NCI-H1694 treated with DMSO at 0.1 percent for 48 hours (cell line): ENCODE data around the gene CAMK4.
A peak's percentile ranks its signal among the peaks of the same experiment; 100 is the strongest.

Source experiments
- DNase-seq: peaks from one replicate; lab custom pipeline; 2025; lab: John Stamatoyannopoulos, UW

The CAMK4 gene

GRCh38 chr5:111422747-111423720 lies 198.8 kb downstream of the CAMK4 start:
- DNase-seq, result peak; percentile 87

GRCh38 chr5:111425205-111425604 lies 201.0 kb downstream of the CAMK4 start:
- DNase-seq, result no peak

- DNase-seq, result no peak
Measured at GRCh38 chr5:111427762-111428161, 203.6 kb downstream of the CAMK4 start.

- no peak for DNase-seq
Measured at GRCh38 chr5:111432883-111433536, 208.8 kb downstream of the CAMK4 start.

- DNase-seq, result no peak
Measured at GRCh38 chr5:111434800-111435199, 210.6 kb downstream of the CAMK4 start.

GRCh38 chr5:111439473-111440075 lies 215.4 kb downstream of the CAMK4 start:
- DNase-seq, result no peak

GRCh38 chr5:111447099-111447498 lies 222.9 kb downstream of the CAMK4 start:
- DNase-seq, result no peak

GRCh38 chr5:111447822-111448221 lies 223.6 kb downstream of the CAMK4 start:
- no peak for DNase-seq

GRCh38 chr5:111453295-111453694 lies 229.1 kb downstream of the CAMK4 start:
- DNase-seq, result no peak

GRCh38 chr5:111453747-111454146 lies 229.6 kb downstream of the CAMK4 start:
- peak; percentile 49 for DNase-seq

GRCh38 chr5:111454198-111454622 lies 230.0 kb downstream of the CAMK4 start:
- peak; percentile 95 for DNase-seq

GRCh38 chr5:111454776-111455175 lies 230.6 kb downstream of the CAMK4 start:
- DNase-seq, result peak; percentile 43

- DNase-seq, result peak; percentile 39
Measured at GRCh38 chr5:111461255-111461671, 237.1 kb downstream of the CAMK4 start.

GRCh38 chr5:111461934-111462333 lies 237.8 kb downstream of the CAMK4 start:
- no peak for DNase-seq

GRCh38 chr5:111463311-111463710 lies 239.1 kb downstream of the CAMK4 start:
- DNase-seq, result no peak

GRCh38 chr5:111469293-111469896 lies 245.2 kb downstream of the CAMK4 start:
- no peak for DNase-seq

- DNase-seq, result no peak
Measured at GRCh38 chr5:111469903-111470302, 245.7 kb downstream of the CAMK4 start.

GRCh38 chr5:111472096-111472495 lies 247.9 kb downstream of the CAMK4 start:
- no peak for DNase-seq

- no peak for DNase-seq
Measured at GRCh38 chr5:111472579-111472978, 248.4 kb downstream of the CAMK4 start.

GRCh38 chr5:111478266-111478665 lies 254.1 kb downstream of the CAMK4 start:
- peak; percentile 14 for DNase-seq

- DNase-seq, result no peak
Measured at GRCh38 chr5:111478898-111479297, 254.7 kb downstream of the CAMK4 start.

- no peak for DNase-seq
Measured at GRCh38 chr5:111480346-111480745, 256.2 kb downstream of the CAMK4 start.
